ENCODE measurements around the gene CWC27.
"Not testable (repeated sequence)": the region's sequence is repeated elsewhere in the genome, so short reads cannot be mapped to it uniquely, and the experiment has no call there.

The CWC27 gene

GRCh38 chr5:64806537-64806936 is 37.8 kb downstream of the CWC27 start:
- TF ChIP-seq CTCF (IDR thresholded peaks at IDR 0.05; ENCODE audit: low read depth, low read length, missing control alignments): no peak
- in situ Hi-C loops (cut with HindIII; ENCODE audit: low pct_ligation_motif_present, low sequenced_read_pairs): no loop called here
- Histone ChIP-seq H3K27me3 (replicated peaks) (no peaks in the 10 kb centered on the region), H3K4me3 (ENCODE audit: low read depth, low read length) (no peak overlapping the region), H3K27ac (no peak overlapping the region), H3K36me3 (replicated peaks) (peaks cover 3% of the 10 kb centered on the region)
- no peak for DNase-seq

- Histone ChIP-seq H3K4me3 (ENCODE audit: low read depth, low read length) (no peak overlapping the region), H3K27me3 (replicated peaks) (no peaks in the 10 kb centered on the region), H3K36me3 (replicated peaks) (peaks cover 3% of the 10 kb centered on the region), H3K27ac (no peak overlapping the region)
- no peak for TF ChIP-seq CTCF (IDR thresholded peaks at IDR 0.05; ENCODE audit: low read depth, low read length, missing control alignments)
- in situ Hi-C loops (cut with HindIII; ENCODE audit: low pct_ligation_motif_present, low sequenced_read_pairs): no loop called here
- no peak for DNase-seq
Observed at GRCh38 chr5:64807520-64807919, 38.8 kb downstream of the CWC27 start.

GRCh38 chr5:64811050-64811640 is 42.4 kb downstream of the CWC27 start:
- TF ChIP-seq CTCF (IDR thresholded peaks at IDR 0.05; ENCODE audit: low read depth, low read length, missing control alignments): peak; percentile 58
- in situ Hi-C loops (cut with HindIII; ENCODE audit: low pct_ligation_motif_present, low sequenced_read_pairs): no loop called here
- H3K27ac ChIP-seq: no peak overlapping the region
- H3K4me3 ChIP-seq (ENCODE audit: low read depth, low read length): no peak overlapping the region
- H3K36me3 ChIP-seq (replicated peaks): no peaks in the 10 kb centered on the region
- peak; percentile 62 for DNase-seq
- H3K27me3 ChIP-seq (replicated peaks): no peaks in the 10 kb centered on the region

GRCh38 chr5:64814073-64814472 is 45.3 kb downstream of the CWC27 start:
- Histone ChIP-seq H3K36me3 (replicated peaks) (no peaks in the 10 kb centered on the region), H3K4me3 (ENCODE audit: low read depth, low read length) (no peak overlapping the region), H3K27ac (no peak overlapping the region), H3K27me3 (replicated peaks) (no peaks in the 10 kb centered on the region)
- in situ Hi-C loops (cut with HindIII; ENCODE audit: low pct_ligation_motif_present, low sequenced_read_pairs): no loop called here
- no peak for DNase-seq
- no peak for TF ChIP-seq CTCF (IDR thresholded peaks at IDR 0.05; ENCODE audit: low read depth, low read length, missing control alignments)

GRCh38 chr5:64818245-64818644 is 49.5 kb downstream of the CWC27 start:
- in situ Hi-C loops (cut with HindIII; ENCODE audit: low pct_ligation_motif_present, low sequenced_read_pairs): no loop called here
- no peak for DNase-seq
- no peaks in the 10 kb centered on the region for H3K27me3 ChIP-seq (replicated peaks)
- H3K36me3 ChIP-seq (replicated peaks): no peaks in the 10 kb centered on the region
- no peak overlapping the region for H3K4me3 ChIP-seq (ENCODE audit: low read depth, low read length)
- no peak for TF ChIP-seq CTCF (IDR thresholded peaks at IDR 0.05; ENCODE audit: low read depth, low read length, missing control alignments)
- no peak overlapping the region for H3K27ac ChIP-seq

GRCh38 chr5:64819345-64819744 is 50.6 kb downstream of the CWC27 start:
- H3K36me3 ChIP-seq (replicated peaks); DNase-seq; in situ Hi-C loops (cut with HindIII; ENCODE audit: low pct_ligation_motif_present, low sequenced_read_pairs); H3K27me3 ChIP-seq (replicated peaks); H3K27ac ChIP-seq; H3K4me3 ChIP-seq (ENCODE audit: low read depth, low read length): not testable (repeated sequence)

Data from brain microvascular endothelial cell (primary cell).